Measurements from ENCODE around the gene MYH6. TPM values are rescaled to one million over a fixed set of nuclear protein-coding genes. Genes with fewer than 3 reads are reported as not detected.
"Not testable (repeated sequence)": the region's sequence is repeated elsewhere in the genome, so short reads cannot be mapped to it uniquely, and the experiment has no call there.

Gene MYH6
- total RNA-seq, 4 donors from 2014 or later: 0.07 TPM; not detected in 3

DNA sequence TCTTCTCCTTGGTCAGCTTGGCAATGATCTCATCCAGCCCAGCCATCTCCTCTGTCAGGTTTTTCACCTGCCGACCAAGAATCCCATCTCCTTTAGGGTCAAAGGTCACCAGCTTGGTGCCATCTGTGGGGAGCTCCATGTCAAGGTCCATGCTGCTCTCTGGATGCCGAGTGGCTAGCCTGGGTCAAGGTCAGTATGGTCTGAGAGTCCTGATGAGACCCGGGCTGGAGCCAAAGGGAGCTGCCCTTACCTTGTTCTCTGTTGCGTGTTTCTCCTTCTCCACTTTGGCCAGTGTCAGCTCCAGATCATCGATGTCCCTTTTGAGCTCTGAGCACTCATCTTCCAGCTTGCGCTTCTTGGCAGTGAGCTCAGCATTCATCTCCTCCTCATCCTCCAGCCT is 15.6 kb upstream of the MYH6 start:
- no peak overlapping the region for H3K27ac ChIP-seq
- no peaks in the 10 kb centered on the region for H3K27me3 ChIP-seq
- no peak for DNase-seq
- H3K9me3 ChIP-seq: no peaks in the 10 kb centered on the region
- no peak overlapping the region for H3K4me3 ChIP-seq
- intact Hi-C loops (cut with DNase I; ENCODE audit: low total_unique reads): no loop called here
- no peaks in the 10 kb centered on the region for H3K4me1 ChIP-seq
- no peaks in the 10 kb centered on the region for H3K36me3 ChIP-seq
- no peak for TF ChIP-seq POLR2A (IDR thresholded peaks at IDR 0.05)
- TF ChIP-seq, protein P1, sequence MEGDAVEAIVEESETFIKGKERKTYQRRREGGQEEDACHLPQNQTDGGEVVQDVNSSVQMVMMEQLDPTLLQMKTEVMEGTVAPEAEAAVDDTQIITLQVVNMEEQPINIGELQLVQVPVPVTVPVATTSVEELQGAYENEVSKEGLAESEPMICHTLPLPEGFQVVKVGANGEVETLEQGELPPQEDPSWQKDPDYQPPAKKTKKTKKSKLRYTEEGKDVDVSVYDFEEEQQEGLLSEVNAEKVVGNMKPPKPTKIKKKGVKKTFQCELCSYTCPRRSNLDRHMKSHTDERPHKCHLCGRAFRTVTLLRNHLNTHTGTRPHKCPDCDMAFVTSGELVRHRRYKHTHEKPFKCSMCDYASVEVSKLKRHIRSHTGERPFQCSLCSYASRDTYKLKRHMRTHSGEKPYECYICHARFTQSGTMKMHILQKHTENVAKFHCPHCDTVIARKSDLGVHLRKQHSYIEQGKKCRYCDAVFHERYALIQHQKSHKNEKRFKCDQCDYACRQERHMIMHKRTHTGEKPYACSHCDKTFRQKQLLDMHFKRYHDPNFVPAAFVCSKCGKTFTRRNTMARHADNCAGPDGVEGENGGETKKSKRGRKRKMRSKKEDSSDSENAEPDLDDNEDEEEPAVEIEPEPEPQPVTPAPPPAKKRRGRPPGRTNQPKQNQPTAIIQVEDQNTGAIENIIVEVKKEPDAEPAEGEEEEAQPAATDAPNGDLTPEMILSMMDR (IDR thresholded peaks at IDR 0.05): no peak

DNA sequence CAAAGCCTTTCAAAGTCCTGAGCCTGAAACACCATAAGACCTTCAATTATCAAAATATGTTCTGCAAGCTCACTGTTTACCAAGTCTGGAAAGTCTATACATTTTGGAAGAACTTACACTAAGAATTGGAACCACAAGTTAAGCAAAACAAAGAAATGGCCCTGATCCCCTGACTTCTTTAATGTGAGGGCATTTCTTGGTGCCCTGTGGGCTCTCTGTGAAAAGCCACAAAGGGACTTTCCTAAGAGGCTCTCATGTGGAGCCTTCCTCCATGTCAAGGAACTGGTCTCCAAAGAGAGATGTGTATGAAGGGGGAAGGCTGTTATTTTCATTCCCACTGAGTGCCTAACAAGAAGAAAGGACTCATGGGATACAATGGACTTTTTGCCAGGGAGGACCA is 13.5 kb upstream of the MYH6 start:
- H3K9me3 ChIP-seq: no peaks in the 10 kb centered on the region
- no peak for TF ChIP-seq POLR2A (IDR thresholded peaks at IDR 0.05)
- TF ChIP-seq, protein P1 (IDR thresholded peaks at IDR 0.05): no peak
- H3K4me1 ChIP-seq: no peaks in the 10 kb centered on the region
- DNase-seq: no peak
- intact Hi-C loops (cut with DNase I; ENCODE audit: low total_unique reads): no loop called here
- H3K36me3 ChIP-seq: no peaks in the 10 kb centered on the region
- H3K4me3 ChIP-seq: no peak overlapping the region
- no peak overlapping the region for H3K27ac ChIP-seq
- H3K27me3 ChIP-seq: no peaks in the 10 kb centered on the region

DNA sequence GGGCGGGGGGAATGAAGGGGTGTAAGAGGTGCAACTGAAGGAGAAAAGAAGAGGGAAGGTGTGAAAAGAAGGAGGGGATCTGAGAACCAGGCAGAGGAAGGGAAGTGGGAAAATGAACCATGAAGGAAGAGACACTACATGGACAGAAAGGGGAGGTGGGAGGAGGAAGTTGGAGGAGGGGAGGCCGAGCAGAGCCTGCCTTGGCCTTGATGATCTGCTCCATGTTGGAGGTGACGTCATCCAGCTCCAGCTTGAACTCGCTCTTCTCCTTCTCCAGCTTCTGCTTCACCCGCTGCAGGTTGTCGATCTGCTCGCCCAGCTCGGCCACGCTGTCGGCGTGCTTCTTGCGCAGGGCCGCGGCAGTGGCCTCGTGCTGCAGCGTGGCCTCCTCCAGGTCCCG is 11.6 kb upstream of the MYH6 start:
- intact Hi-C loops (cut with DNase I; ENCODE audit: low total_unique reads); DNase-seq; H3K27ac ChIP-seq; H3K36me3 ChIP-seq; H3K27me3 ChIP-seq; H3K9me3 ChIP-seq; H3K4me1 ChIP-seq; H3K4me3 ChIP-seq: not testable (repeated sequence)

DNA sequence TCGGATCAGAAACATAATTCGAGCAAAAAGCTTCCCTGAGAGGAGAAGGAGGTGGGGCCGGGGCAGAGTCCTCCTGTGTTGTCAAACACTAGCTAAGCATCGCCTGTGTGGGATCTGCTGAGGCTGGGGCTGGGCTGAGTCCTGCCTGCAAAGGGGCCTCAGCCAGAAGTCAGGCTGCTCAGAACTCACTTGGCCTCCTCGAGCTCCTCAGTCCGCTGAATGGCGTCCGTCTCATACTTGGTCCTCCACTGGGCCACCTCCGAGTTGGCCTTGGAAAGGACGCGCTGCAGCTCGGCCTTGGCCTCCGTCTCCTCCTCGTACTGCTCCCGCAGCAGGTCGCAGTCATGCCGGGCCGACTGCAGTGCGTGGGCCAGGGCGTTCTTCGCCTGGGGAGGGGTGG is 9.9 kb upstream of the MYH6 start:
- intact Hi-C loops (cut with DNase I; ENCODE audit: low total_unique reads): no loop called here
- no peaks in the 10 kb centered on the region for H3K9me3 ChIP-seq
- no peaks in the 10 kb centered on the region for H3K4me1 ChIP-seq
- H3K27me3 ChIP-seq: no peaks in the 10 kb centered on the region
- no peak overlapping the region for H3K27ac ChIP-seq
- no peak for DNase-seq
- no peak overlapping the region for H3K4me3 ChIP-seq
- H3K36me3 ChIP-seq: no peaks in the 10 kb centered on the region
- no peak for TF ChIP-seq POLR2A (IDR thresholded peaks at IDR 0.05)
- TF ChIP-seq, protein P1 (IDR thresholded peaks at IDR 0.05): no peak

DNA sequence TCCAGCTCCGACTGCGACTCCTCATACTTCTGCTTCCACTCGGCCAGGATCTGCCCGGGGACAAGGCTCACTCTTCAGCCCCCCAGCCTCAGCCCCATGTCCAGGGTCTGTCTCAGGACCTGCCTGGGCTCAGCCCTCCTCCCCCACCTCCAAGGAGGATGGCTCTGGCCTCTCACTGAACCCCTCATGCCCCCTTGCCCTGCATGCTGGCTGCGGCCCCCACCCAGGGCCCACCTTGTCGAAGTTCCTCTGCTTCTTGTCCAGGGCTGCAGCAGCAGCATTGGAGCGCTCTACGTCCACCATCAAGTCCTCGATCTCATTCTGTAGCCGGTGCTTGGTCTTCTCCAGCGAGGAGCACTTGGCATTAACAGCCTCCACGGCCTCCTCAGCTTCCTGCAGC is 9.2 kb upstream of the MYH6 start:
- H3K4me1 ChIP-seq; DNase-seq; H3K27me3 ChIP-seq; H3K36me3 ChIP-seq; H3K4me3 ChIP-seq; H3K9me3 ChIP-seq; intact Hi-C loops (cut with DNase I; ENCODE audit: low total_unique reads); H3K27ac ChIP-seq: not testable (repeated sequence)

DNA sequence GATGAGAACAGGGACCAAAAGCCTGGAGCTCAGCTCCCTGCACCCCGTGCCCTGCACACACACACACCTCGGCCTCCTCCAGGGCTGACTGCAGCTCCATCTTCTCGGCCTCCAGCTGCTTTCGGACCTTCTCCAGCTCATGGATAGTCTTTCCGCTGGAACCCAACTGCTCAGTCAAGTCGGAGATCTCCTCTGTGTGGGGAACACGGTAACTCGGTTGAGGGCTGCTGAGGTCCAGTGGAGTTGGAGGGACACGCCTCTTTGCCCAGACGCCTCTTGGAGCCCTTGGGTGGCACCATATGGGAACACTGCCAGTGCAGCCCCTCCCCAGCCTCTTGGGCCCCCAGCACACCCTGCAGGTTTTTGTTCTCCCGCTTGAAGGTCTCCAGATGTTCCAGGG is 8.7 kb upstream of the MYH6 start:
- Histone ChIP-seq H3K4me1 (no peaks in the 10 kb centered on the region), H3K9me3 (no peaks in the 10 kb centered on the region), H3K4me3 (no peak overlapping the region), H3K27ac (no peak overlapping the region), H3K36me3 (no peaks in the 10 kb centered on the region), H3K27me3 (no peaks in the 10 kb centered on the region)
- intact Hi-C loops (cut with DNase I; ENCODE audit: low total_unique reads): no loop called here
- no peak for TF ChIP-seq POLR2A (IDR thresholded peaks at IDR 0.05)
- TF ChIP-seq, protein P1 (IDR thresholded peaks at IDR 0.05): no peak
- DNase-seq: no peak
